Left lung (tissue), 10 donors: Measurements from ENCODE around the gene MATN4. TPM values are rescaled to one million over a fixed set of nuclear protein-coding genes. Genes with fewer than 3 reads are reported as not detected.

Experiments
- ATAC-seq: fragments of 200-7000 bp; cut with Tn5 transposase; one replicate; pipeline ENCODE4 v1.9.1; 2020; ENCODE audit warnings: moderate library complexity
- DNase-seq, 4 donors: peaks; one replicate each; pipeline ENCODE4 v3.0.0-alpha.2; 2013 to 2020
- H3K27ac ChIP-seq, 2 donors: fragments of 200-600 bp; sonication (generic) in 1 of 2; one replicate each; pipeline versions ENCODE4 v1.5.0 to v1.8.0; 2020 to 2021
- H3K27me3 ChIP-seq, 2 donors: fragments of 200-600 bp; sonication (generic) in 1 of 2; one replicate each; pipeline versions ENCODE4 v1.5.0 to v1.8.0; 2020 to 2021
- H3K36me3 ChIP-seq, 2 donors: fragments of 200-600 bp; sonication (generic) in 1 of 2; one replicate each; pipeline versions ENCODE4 v1.5.0 to v1.8.0; 2020 to 2021
- H3K4me1 ChIP-seq, 2 donors: fragments of 200-600 bp; one replicate each; pipeline ENCODE4 v1.8.0; 2021
- H3K4me3 ChIP-seq, 2 donors: fragments of 200-600 bp; sonication (generic) in 1 of 2; one replicate each; pipeline versions ENCODE4 v1.5.0 to v1.8.0; 2020 to 2021; ENCODE audit warnings: mild to moderate bottlenecking in 1 of 2
- H3K9me3 ChIP-seq, 2 donors: fragments of 200-600 bp; sonication (generic) in 1 of 2; one replicate each; pipeline versions ENCODE4 v1.5.0 to v1.8.0; 2020 to 2021
- intact Hi-C, 2 donors: fragments of 100-400 bp; cut with DNase I; formaldehyde crosslinking; loops; one replicate each; pipeline versions ENCODE4 v1.11.2 to v1.14.2; 2022
- polyA plus RNA-seq, 6 donors: library from polyadenylated mRNA; unstranded; fragments of 120-200 nt; gene quantifications; one replicate each; pipeline ENCODE4 v1.2.1, GENCODE V29; 2013; ENCODE audit not compliant: insufficient read length in 6 of 6
- total RNA-seq, 2 donors: library from RNA; stranded (reverse); fragmentation: NEBNext Ultra II Directional; extraction: Animal tissue kit (Norgen Biotek cat#: 25700); gene quantifications; one replicate each; pipeline ENCODE4 v1.2.1, GENCODE V29; 2021
- TF ChIP-seq, protein P1 (sequence below), 2 donors: fragments of 200-600 bp; sonication (generic) in 1 of 2; IDR thresholded peaks; one replicate each; pipeline versions ENCODE4 v1.5.0 to v1.8.0; 2021; ENCODE audit warnings: antibody characterized with exemption in 2 of 2
- donor health status: DM: no; HTN: yes; CAD: no.
- donor health status: DM: no; HTN: no; CAD: no.

The MATN4 gene
- total and polyA plus RNA-seq, 8 donors: 0.07 to 0.23 (median 0.13) TPM; not detected in 4

DNA sequence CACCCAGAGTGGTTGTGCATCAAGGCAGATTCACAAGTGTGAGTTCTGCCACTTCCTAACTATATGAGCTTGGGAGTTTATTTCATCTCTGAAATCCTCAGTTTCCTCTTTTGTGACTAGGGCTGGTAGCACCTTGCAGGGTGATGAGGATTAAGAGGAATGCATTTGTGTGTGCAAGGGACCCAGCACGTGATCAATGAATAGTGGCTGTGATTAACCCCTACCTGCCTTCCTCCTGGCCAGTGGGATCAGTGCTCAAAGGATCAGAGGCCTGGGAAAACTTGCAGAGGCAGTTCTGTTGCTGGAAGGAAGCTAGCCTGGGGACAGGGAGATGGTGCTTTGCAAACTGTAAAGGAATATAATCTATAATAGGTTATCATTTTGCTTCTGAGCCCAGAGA is 32.9 kb upstream of the MATN4 start:
- DNase-seq: no peak
- Histone ChIP-seq H3K27me3 (no peaks in the 10 kb centered on the region), H3K9me3 (no peaks in the 10 kb centered on the region), H3K36me3 (peaks cover 0 to 23% of the 10 kb centered on the region in 2 donors), H3K4me3 (no peak overlapping the region), H3K27ac (peak overlapping the region; percentile 48 to 75), H3K4me1 (peaks cover 60 to 83% of the 10 kb centered on the region in 2 donors)
- TF ChIP-seq, protein P1, sequence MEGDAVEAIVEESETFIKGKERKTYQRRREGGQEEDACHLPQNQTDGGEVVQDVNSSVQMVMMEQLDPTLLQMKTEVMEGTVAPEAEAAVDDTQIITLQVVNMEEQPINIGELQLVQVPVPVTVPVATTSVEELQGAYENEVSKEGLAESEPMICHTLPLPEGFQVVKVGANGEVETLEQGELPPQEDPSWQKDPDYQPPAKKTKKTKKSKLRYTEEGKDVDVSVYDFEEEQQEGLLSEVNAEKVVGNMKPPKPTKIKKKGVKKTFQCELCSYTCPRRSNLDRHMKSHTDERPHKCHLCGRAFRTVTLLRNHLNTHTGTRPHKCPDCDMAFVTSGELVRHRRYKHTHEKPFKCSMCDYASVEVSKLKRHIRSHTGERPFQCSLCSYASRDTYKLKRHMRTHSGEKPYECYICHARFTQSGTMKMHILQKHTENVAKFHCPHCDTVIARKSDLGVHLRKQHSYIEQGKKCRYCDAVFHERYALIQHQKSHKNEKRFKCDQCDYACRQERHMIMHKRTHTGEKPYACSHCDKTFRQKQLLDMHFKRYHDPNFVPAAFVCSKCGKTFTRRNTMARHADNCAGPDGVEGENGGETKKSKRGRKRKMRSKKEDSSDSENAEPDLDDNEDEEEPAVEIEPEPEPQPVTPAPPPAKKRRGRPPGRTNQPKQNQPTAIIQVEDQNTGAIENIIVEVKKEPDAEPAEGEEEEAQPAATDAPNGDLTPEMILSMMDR (IDR thresholded peaks at IDR 0.05): no peak
- ATAC-seq: no peak
- intact Hi-C loops: no loop called here

DNA sequence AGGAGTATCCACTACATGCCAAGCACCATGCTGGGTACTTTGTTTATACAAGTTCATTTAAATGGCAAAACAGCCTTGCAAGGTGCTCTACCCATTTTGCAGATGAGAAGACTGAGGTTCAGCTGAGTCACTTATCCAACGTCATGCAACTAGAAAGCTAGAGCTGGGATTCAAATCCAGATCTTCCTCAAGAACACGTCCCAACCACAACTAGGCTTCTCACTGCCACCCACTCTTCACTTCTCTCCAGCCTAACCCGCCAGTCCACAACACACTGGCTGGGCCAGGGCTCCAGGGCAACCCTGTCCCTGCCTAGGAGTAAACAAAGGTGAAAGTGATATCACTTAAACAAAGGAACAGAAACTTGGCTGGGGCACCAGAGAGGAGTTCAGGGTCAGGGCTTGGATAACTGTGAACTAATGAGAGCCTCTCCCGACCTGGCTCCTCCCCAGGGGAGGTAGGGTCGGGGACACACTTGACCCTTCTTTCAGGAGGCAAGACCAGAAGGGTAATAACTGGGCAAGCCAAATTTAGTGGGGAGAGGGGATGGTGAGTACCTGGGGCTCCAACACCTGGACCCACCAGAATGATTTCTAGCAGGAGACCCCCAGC is 32.2 kb upstream of the MATN4 start:
- H3K27ac ChIP-seq: peak overlapping the region; percentile 48 to 50
- no peak overlapping the region for H3K4me3 ChIP-seq
- no peaks in the 10 kb centered on the region for H3K27me3 ChIP-seq
- H3K9me3 ChIP-seq: no peaks in the 10 kb centered on the region
- peaks cover 56 to 77% of the 10 kb centered on the region in 2 donors for H3K4me1 ChIP-seq
- TF ChIP-seq, protein P1 (IDR thresholded peaks at IDR 0.05): no peak
- ATAC-seq (peak; percentile 7), DNase-seq (peak in 1 of 4 donors; percentile 66)
- intact Hi-C loops: no loop called here
- H3K36me3 ChIP-seq: peaks cover 0 to 27% of the 10 kb centered on the region in 2 donors

DNA sequence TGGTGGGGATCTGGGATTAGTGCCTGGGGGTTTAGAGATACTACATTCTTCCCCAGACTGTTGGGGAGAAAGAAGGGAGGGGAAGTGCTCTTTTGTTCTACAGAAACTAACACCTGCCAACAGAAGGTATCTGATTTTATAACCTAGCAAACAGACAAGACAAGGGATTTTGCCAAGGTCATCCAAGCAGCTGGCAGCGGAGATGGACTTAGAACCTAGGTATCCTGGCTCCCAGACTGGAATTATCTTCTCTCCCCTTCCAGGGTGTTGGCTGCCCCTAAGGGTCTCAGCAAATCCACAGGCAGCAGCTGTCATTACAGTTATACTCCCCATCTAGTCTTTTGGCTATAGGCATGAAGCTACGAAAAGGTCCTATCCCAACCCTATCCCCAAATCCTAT is 31.7 kb upstream of the MATN4 start:
- Histone ChIP-seq H3K27me3 (no peaks in the 10 kb centered on the region), H3K27ac (peak overlapping the region in 1 of 2 donors; percentile 37), H3K4me3 (no peak overlapping the region), H3K36me3 (peaks cover 0 to 32% of the 10 kb centered on the region in 2 donors), H3K4me1 (peaks cover 52 to 72% of the 10 kb centered on the region in 2 donors), H3K9me3 (no peaks in the 10 kb centered on the region)
- TF ChIP-seq, protein P1 (IDR thresholded peaks at IDR 0.05): no peak
- intact Hi-C loops: no loop called here
- ATAC-seq: no peak
- no peak for DNase-seq

DNA sequence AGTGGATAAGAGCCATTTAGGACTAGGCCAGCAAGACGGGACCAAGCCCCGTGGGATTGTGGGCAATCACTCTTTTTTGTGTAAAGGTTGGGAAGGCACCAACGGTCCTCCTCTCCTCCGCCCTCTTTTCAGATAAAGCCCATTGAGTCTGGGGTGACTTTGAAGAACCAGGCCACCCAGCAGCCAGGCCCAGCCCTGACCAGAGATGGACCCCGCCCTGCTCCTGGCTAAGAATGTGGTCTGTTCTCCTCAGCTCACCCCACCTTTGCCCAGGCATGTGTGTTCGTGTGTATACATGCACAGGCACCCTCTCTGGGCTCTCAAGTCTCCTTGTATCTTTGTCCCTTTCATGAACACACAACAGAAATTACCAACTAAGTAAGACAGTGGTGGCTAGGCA is 31.0 kb upstream of the MATN4 start:
- Histone ChIP-seq H3K27ac (peak overlapping the region in 1 of 2 donors; percentile 70), H3K9me3 (no peaks in the 10 kb centered on the region), H3K27me3 (no peaks in the 10 kb centered on the region), H3K36me3 (peaks cover 0 to 37% of the 10 kb centered on the region in 2 donors), H3K4me1 (peaks cover 46 to 65% of the 10 kb centered on the region in 2 donors), H3K4me3 (no peak overlapping the region)
- ATAC-seq (no peak), DNase-seq (no peak)
- intact Hi-C loops: no loop called here
- TF ChIP-seq, protein P1 (IDR thresholded peaks at IDR 0.05): no peak

DNA sequence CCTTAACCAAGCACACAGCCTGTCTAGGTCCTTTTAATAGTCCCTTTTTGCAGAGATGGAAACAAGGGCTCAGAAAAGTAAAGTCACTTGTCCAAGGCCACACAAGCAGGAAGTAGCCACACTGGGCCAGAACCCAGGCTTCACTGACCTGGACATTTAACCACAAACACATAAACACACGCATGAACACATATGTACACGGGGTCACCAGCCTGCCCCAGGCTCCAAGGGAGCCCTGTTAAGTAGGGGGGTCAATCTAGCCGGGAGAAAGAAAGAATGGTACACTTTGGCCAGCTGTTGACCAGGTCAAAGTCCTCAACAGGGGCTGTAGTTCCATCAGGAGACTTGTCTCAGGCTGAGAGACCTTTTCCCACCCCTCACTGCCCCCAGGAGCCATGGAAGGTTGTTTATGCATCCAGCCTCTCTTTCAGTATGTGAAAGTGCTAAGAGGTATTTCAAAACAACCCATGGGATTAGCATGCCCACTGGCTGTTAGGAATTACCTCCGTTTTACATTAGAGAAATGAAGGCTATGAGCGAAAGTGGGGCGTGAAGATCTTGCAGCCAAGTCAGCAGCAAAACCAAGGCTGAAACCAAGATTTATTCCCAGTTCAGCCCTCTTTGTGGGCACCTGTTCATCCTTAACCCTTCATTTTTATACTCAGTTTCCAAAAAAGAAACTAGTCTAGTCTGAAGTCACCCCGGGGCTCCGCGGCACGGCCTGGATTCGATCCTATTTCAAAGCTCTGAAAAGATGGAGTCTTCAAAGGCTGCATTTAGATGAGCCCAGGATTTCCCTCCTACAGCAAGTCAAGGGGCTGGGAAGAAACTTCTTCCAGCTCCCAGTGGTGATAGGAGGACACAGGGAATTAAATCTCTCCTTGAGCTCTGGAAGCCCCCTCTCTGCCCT is 30.3 kb upstream of the MATN4 start:
- Histone ChIP-seq H3K4me3 (no peak overlapping the region), H3K4me1 (peaks cover 41 to 58% of the 10 kb centered on the region in 2 donors), H3K36me3 (peaks cover 0 to 44% of the 10 kb centered on the region in 2 donors), H3K27ac (peak overlapping the region; percentile 33 to 70), H3K27me3 (no peaks in the 10 kb centered on the region), H3K9me3 (no peaks in the 10 kb centered on the region)
- TF ChIP-seq, protein P1 (IDR thresholded peaks at IDR 0.05): no peak
- DNase-seq: no peak
- no peak for ATAC-seq
- intact Hi-C loops: no loop called here
